Medulla oblongata (tissue), 1 donor: ENCODE results near the gene SCAP.
A peak's percentile ranks its signal among the peaks of the same experiment; 100 is the strongest.
"Not testable (repeated sequence)": the region's sequence is repeated elsewhere in the genome, so short reads cannot be mapped to it uniquely, and the experiment has no call there.

Experiments used
- DNase-seq: peaks from one replicate; pipeline ENCODE4 v3.0.0-alpha.2; 2015; ENCODE audit errors: extremely low spot score

Gene SCAP

DNA sequence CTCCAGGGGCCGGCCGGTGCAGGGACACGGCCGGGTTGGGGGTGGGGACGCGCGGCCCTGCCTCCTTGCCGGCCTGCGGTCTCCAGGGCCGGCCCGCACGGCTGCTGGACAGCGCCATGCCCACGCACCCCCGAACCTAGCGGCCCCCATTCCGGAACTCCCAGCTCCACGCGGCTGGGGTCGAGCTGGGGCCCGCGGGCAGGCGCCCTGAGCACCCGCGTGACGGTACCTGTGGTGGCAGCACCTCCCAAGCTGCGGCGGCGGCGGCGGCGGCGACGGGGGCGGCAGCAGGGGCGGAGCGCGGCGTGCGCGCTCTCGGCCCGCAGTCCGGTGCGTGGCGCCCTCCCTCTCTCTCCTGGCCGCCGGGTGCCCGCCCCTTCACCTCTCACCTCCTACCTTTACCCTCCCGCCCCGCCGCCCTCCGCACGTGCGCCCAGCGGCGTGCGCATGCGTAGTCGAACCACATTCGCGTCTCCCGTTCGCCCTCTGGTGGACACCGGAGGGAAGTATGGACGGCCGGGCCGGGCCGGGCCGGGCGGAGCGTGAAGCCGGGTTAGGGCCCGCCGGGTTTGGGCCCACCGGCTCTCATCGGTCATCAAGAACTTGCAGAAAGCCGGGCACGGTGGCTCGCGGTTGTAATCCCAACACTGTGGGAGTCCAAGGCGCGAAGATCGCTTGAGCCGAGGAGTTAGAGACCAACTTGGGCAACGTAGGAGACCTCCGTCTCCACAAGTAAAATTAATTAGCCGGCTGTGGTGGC is at the start of gene SCAP:
Gene SCAP, minus strand, starts transcription at position 372 of the 760 bp plus-strand sequence. CDS start 32,948 bp downstream, outside the sequence.
- peak; percentile 93 for DNase-seq

DNA sequence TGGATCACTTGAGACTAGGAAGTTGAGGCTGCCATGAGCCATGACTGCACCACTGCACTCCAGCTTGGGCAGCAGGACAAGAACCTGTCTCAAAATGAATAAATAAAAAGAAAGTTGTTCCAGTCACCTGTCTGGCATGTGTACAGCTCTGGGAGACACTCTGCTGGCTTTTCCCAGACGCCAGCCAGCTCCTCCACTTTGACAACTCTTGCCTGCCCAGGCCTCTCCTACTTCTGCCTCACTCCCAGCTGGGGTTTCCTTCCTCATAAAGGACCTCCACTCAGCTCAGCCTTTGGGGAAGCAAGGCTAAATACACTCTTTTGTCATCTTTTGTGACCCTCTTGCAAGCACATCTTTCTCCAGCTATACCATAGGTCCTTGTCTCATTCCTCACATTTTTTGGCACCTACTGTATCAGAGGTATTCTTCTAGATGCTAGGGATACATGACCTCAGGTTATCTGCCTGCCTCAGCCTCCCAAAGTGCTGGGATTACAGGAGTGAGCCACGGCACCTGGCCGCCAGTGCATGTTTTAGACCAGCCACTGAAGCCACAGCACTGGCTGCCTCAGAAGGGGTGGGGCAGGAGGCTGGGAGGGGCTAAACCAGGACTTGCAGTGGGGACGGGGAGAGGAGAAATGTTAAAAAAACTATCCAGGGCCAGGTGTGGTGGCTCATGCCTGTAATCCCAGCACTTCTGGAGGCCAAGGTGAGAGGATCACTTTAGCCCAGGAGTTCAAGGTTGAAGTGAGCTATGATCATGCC is 47.8 kb upstream of the SCAP start:
- no peak for DNase-seq

DNA sequence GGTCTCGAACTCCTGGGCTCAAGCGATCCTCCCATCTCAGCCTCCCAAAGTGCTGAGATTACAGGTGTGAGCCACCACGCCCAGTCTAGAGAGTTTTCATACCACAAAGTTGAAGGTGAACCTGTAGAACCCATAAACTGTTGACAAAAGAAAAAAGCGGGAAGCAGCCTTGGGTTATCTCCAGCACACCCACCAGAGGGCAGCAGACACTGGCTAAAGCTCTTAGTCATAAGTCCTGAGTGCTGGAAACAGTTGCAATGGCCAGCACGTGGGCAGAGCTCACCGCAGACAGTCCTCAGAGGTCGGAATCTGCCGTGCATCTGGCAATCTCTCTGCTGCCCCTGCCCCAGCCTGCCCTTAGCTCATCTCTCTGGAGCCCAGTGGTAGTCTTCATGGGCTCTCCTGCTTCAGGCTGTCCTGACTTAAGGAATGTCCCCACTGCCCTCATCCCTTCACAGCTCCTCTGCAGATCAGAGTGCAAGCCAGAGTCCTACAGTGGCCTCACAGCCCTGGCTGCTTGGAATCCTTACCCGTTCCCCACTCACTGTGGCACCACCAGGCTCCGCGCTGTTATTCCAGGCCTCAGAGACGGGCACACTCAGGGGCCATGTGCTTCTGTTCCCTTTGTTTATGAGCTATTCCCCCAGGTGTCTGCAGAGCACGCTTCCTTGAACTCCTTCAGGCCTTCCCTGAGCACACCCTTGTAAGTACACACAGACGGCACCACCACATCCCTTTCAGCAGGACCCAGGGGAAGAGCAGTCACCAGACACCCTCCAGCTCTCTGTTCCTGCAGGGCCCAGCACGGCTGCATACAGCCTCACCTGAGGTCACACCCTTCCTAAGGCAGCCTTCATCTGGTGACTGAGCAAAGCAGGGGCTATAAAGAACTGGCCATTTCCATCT is 46.6 kb upstream of the SCAP start:
- DNase-seq, result peak; percentile 91

DNA sequence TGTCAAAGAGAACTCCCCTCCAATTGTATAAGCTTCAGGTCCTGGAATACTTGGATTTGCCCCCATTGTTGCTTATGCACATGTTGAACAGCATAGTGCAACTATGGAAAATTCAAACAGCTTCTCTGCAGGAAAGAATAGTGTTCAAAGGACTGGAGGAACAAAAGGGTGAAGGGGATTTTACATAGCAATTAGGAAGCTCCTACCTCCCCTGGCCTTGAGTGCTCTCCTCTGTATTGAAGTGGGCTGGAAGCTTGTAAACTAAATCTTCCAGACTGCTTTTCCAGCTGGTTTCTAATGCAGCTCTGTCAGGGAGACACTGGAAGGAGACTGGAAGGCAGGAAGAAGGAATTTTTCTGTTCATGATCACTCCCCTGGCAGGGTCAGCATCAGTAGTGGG is 45.0 kb upstream of the SCAP start:
- no peak for DNase-seq

DNA sequence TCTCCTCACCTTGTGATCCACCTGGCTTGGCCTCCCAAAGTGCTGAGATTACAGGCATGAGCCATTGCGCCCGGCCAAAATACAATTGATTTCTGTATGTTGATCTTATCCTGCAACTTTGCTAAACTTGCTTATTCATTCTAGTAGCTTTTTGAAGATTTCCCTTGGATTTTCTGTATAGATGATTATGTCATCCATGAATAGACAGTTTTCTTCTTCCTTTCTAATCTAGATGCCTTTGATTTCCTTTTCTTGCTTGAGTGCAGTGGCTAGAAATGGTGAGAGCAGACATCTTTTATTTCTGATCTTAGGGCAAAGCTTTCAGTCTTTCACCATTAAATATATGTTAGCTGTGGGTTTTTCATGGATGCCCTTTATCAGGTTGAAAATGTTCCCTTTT is 42.2 kb upstream of the SCAP start:
- DNase-seq, result no peak

DNA sequence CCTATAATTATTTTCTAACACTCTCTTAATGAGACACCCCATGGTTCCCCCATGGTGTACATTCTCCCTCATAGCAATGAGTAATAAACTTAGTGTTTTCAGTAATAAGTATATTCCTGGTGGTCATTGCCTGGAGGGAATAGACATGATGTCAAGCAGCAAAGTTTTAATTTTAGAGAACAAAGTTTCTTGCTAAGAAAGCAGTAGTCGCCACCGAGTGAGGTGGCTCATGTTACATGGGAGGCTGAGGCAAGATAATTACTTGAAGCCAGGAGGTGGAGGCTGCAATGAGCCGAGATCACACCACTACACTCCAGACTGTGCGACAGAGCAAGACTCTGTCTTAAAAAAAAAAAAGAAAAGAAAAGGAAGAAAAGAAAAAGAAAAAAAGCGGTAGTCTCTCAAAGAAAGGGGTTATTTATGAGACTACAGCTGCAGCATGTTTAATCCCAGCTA is 40.2 kb upstream of the SCAP start:
- no peak for DNase-seq

DNA sequence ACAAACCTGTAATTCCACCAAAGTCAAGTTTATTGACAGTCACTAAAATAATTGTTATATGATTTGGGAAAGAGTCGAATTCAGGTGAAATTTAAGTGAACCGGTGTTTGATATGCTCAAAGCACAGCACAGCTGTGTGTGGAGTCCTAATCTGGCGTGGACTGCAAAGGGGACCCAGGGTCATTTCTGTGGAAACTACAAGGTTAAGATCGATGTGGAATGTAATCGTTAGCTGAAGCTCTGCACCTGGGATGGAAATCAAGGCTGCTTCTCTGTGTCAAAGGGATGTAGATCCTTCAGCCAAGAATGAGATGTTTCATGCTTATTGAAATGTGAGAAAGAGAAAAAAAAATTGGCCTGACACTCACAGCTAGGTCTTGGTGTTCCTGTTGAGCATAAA is 39.4 kb upstream of the SCAP start:
- DNase-seq, result no peak

DNA sequence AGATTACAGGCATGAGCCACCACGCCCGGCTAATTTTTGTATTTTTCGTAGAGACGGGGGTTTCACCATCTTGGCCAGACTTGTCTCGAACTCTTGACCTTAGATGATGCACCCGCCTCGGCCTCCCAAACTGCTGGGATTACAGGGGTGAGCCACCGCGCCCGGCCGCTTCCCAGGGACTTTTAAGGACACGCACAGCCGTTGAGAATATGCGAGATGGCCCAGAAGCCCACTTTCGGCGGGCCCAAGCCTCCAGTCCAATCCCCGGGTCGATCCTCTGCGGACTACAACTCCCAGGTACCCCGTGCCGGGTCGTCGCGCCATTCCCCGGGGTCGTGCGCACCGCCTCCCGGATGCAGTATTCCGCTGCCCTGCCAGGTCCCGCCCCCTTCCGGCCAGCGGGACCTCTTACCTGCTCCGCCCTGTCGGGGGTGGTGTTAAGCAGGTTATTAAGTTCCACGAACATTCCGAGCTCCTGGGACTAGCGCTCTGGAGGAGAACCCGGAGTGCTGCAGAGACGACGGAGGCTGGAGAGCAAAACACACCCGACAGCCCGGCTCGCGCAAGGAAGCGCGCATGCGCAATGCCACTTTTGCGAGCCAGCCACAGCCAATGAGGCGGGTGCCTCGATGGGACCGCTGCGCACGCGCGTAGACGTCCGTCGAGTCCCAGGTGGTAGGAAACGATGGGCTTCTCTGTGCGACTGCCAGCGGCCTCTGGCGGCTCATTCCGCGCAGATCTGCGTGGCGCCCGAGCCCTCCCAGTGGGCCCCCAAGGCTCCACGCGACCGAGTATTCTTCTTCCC is 37.6 kb upstream of the SCAP start, which contains the start of gene ELP6:
Gene ELP6, minus strand, starts transcription at position 588 of the 805 bp plus-strand sequence. Its CDS starts 122 bp downstream, at position 466.
- peak; percentile 97 for DNase-seq

DNA sequence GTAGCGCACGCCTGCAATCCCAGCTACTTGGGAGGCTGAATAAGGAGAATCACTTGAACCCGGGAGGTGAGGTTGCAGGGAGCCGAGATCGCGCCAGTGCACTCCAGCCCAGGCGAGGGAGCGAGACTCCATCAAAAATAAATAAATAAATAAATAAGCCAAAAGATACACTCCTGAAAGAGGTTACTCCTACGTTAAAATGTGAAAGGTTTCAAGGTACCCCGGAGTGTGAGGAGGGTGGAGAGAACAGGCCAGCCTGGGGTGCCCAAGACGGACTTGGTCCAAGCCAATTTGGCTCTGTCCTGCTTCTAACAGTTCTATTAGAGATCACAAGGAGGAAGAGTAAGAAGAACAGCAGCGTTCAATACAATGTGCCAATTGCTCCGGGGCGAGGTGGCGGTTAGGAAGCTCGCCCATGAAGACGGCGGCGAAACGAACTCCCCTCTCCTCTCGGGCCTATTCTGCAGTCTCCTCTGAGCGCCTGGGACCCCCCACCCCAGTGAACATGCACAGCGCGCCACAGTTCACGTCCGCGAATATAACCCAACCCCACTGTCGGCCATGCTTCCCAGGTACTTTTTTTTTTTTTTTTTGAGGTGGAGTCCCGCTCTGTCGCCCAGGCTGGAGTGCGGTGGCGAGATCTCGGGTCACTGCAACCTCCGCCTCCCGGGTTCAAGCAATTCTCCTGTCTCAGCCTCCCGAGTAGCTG is 36.8 kb upstream of the SCAP start:
- DNase-seq, result peak; percentile 14

DNA sequence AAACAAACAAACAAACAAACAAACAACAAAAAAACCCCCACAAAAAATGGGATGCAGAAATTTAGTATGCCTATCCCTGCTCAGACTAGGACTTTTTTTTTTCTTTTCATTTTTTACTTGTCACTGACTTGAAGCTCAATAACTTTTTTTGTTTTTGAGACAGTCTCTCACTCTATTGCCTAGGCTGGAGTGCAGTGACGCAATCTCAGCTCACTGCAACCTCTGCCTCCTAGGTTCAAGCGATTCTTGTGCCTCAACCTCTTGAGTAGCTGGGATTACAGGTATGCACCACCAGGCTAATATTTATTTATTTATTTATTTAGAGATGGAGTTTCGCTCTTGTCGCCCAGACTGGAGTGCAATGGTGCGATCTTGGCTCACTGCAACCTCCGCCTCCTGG is 29.5 kb upstream of the SCAP start:
- not testable (repeated sequence) for DNase-seq

DNA sequence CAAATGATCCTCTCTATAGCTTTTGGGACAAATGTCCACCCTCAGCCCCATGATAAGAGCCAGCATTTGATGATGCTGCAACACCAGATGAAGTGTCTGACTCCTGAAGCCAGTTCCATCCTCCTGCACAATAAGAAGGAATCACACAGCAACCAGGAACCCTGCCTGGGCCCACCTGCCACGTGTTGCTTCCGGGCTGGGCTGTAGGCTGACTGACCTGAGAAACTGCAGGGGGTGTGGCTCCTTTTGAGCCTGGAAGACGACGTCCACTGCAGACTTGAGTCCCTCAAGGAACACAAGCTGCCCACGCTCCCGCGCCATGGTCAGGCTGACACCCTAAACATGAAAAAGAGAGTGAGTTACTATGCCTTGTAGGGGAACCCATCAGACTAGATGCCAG is 28.4 kb upstream of the SCAP start:
- no peak for DNase-seq

DNA sequence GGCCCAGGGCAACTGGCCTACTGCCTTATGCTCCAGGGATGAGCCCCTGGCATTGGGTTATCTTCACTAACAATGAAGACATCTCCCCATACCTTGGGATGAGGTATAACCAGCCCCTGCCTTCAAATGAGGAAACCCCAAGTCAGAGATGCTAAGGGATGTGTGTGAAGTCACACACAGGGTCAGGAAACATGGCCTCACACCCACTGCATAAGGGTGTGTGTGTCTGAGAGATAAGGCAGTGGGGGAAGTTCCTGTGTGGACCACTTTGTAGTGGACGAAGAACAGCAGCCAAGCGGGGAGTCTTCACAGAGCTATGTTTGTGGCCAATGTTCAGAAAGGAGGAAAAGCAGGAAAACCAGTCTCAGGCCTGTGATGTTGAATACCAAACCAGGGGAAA is 27.3 kb upstream of the SCAP start:
- DNase-seq, result no peak

DNA sequence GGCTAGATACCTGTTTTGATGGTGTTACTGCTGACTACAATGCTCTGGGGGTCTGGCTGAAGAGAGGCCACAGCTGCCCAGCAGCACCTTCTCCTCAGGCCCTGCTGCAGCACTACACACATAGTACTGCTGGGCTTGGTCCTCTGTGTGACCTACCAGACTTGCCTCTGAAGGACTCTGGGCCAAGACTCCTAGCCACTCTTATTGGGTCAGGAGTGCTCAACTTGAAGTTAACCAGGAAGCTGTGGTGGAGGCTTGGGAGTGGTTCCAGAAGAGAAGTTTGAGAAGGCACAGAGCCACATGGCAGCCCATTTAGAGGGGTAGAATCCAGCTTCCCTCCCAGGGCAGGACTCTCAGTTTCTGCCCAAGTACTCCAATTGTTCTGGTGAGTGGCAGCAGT is 21.2 kb upstream of the SCAP start:
- no peak for DNase-seq

DNA sequence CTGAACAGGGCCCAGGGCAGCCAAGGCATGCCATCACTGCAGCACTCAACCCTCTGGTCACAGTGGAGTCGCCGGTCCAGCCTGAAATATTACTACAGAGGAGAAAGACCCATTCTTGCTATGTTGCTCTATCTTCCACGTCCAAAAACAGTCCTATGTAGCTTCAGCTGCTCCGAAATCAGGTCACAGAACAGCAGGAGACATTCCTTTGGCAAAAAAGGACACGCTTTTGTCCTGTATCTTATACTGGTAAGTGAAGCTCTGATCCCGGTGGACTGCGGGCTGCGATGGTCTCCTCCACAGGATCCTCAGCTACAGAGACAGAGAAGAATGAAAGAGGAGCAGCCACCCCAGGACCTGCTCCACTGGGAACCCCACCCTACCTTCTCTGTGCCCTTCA is 20.1 kb upstream of the SCAP start:
- no peak for DNase-seq

DNA sequence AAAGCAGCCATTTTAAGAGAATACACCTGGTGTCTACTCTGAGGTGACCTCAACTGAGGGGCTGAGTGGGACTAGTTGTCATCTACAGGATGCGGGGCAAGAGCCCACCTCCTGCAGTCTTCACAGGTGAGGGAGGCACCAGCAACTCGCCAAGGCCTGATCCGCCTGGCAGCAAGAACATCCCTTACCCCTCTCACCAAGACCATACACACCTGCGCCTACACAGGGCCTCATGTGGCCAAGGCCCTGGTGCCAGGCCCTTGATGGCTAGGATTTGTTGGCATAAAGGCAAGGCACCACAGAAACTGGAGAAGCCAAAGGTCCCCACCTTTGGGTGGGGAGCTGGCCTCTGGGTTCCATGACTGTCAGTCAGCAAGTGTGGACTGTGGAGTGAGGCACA is 19.4 kb upstream of the SCAP start:
- no peak for DNase-seq

DNA sequence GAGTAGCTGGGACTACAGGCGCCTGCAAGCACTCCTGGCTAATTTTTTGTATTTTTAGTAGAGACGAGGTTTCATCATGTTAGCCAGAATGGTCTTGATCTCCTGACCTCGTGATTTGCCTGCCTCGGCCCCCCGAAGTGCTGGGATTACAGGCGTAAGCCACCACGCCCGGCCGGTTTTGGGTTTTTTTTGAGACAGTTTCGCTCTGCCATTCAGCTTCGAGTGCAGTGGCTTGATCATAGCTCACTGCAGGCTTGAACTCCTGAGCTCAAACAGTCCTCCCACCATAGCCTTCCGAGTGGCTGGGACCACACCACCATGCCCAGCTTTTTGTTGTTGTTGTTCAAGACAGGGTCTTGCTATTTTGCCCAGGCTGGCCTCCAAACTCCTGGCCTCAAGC is 16.0 kb upstream of the SCAP start:
- no peak for DNase-seq

DNA sequence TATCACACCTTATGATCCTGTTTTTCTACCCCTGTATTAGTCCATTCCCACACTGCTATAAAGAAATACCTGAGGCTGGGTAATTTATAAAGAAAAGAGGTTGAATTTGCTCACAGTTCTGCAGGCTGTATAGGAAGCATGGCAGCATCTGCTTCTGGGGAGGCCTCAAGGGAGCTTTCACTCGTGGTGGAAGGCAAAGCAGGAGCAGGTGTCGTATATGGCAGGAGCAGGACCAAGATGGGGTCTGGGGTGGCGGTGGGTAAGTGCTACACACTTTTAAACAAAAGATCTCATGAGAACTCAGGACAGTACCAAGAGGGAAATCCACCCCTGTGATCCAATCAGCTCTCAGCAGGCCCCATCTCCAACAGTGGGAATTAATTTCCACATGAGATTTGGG is 15.4 kb upstream of the SCAP start:
- no peak for DNase-seq

DNA sequence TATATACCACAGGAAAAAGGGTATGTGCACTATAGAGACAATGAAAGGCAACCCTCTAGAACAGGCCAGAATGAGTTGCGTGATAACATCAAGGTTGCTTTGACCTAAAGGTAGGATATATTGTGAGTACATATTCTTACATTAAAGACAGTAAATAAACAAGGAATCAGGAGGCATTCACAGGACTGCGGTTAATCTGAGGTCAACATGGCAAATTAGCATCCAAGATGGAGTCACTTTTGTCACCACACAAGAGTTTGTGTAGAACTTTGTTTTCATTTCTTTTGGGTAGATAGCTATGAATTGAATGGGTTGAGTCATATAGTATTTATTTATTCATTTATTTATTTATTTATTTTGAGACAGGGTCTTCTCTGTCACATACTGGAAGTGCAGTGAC is 11.5 kb upstream of the SCAP start:
- no peak for DNase-seq

DNA sequence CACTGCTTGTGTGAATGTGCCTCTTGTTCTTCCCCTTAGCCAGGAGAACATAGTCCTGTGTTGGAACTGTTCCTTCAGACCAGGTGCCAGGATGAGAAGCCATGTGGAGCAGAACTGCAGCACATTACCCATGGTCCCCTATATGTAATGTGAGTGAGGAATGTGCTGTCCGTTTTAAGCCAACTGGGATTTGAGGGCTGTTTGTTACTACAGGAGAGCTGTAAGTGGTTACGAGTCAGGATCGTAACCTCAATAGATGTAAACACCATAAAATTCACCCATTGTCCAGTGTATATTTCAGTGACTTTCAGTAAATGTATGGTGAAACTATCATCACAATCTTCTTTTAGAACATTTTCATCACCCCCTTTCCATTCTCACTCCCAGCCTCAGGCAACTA is 10.1 kb upstream of the SCAP start:
- DNase-seq, result no peak

DNA sequence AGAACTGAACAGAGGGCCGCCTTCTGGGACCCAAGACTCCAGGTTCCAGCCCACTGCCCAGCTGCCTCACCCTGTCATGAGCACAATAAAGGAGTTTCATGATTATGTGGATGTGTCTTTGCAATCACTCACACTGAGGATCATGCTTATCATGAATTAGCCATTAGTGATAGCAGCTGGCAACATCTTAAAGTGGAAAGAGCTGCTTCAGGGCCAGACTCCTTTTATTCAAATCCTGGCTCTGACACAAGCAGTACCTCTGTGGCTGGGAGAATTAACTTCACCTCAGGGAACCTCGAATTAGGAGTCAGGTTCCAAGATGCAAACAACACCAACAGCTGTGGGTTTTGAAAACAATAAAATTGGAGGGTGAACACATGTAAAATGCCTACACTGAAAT is 6.6 kb upstream of the SCAP start:
- DNase-seq, result no peak

DNA sequence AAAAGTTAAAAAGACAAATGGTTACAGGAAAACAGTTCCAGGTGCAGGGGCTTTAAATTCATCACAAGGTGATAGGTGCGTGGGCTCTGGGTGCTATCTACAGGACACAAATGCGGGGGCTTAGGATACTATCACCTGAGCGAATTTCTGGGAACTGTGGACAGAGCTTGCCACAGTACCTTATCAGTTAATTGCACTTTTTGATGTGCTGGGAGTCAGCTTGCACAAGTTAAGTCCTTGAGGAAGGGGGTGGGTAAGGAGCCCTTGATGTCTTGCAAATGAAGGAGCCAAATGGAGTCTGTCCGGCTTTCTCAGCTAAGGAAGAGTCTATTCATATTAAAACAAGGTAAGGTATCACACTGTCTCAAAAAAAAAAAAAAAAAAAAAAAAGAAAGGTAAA is 6.0 kb upstream of the SCAP start:
- DNase-seq, result not testable (repeated sequence)
